ENCODE results near the gene ZNF511.

- no peak for TF ChIP-seq CTCF (IDR thresholded peaks at IDR 0.05)
- TF ChIP-seq EP300 (IDR thresholded peaks at IDR 0.05) = no peak
These were observed 9.5 kb upstream of the ZNF511 start for GRCh38 chr10:133299224-133299623.

All from suprapubic skin (tissue), 3 donors.